GM21390 (cell line): ENCODE data around the gene GSTM3.
A peak's percentile ranks its signal among the peaks of the same experiment; 100 is the strongest.

ENCODE experiments used
- ATAC-seq: cut with Tn5 transposase; IDR thresholded peaks from one replicate; pipeline ENCODE4 v1.9.1; 2021; ENCODE audit not compliant: unreplicated experiment

The GSTM3 gene

GRCh38 chr1:109740615-109741373 lies at the start of gene GSTM3:
GSTM3 (minus strand) TSS chr1:109741038; CDS start chr1:109740287, 751 bp downstream.
- no peak for ATAC-seq

GRCh38 chr1:109790329-109790728 lies 49.5 kb upstream of the GSTM3 start:
- ATAC-seq, result no peak

GRCh38 chr1:109789551-109790180 lies 48.8 kb upstream of the GSTM3 start:
- no peak for ATAC-seq

- ATAC-seq, result no peak
Measured at GRCh38 chr1:109788695-109789521, 48.1 kb upstream of the GSTM3 start.

GRCh38 chr1:109787845-109788601 lies 47.2 kb upstream of the GSTM3 start:
- no peak for ATAC-seq

GRCh38 chr1:109787211-109787844 lies 46.5 kb upstream of the GSTM3 start:
- no peak for ATAC-seq

GRCh38 chr1:109786531-109787021 lies 45.7 kb upstream of the GSTM3 start:
- ATAC-seq, result no peak

GRCh38 chr1:109786112-109786480 lies 45.3 kb upstream of the GSTM3 start:
- no peak for ATAC-seq

- no peak for ATAC-seq
Measured at GRCh38 chr1:109785446-109786111, 44.7 kb upstream of the GSTM3 start.

- no peak for ATAC-seq
Measured at GRCh38 chr1:109784551-109785252, 43.9 kb upstream of the GSTM3 start.

- ATAC-seq, result no peak
Measured at GRCh38 chr1:109783436-109783835, 42.6 kb upstream of the GSTM3 start.

- no peak for ATAC-seq
Measured at GRCh38 chr1:109782927-109783326, 42.1 kb upstream of the GSTM3 start.

- ATAC-seq, result no peak
Measured at GRCh38 chr1:109782514-109782913, 41.7 kb upstream of the GSTM3 start.

GRCh38 chr1:109781806-109782205 lies 41.0 kb upstream of the GSTM3 start:
- ATAC-seq, result no peak

- no peak for ATAC-seq
Measured at GRCh38 chr1:109780982-109781381, 40.1 kb upstream of the GSTM3 start.

- no peak for ATAC-seq
Measured at GRCh38 chr1:109777980-109778625, 37.3 kb upstream of the GSTM3 start.

- no peak for ATAC-seq
Measured at GRCh38 chr1:109777436-109777835, 36.6 kb upstream of the GSTM3 start.

GRCh38 chr1:109776911-109777310 lies 36.1 kb upstream of the GSTM3 start:
- ATAC-seq, result peak; percentile 70
